Measurements from ENCODE around the gene WNK2.

Gene WNK2

GRCh38 chr9:93189369-93190132 is 5.6 kb downstream of the WNK2 start:
- Histone ChIP-seq H3K9ac (ENCODE audit: low read depth, low read length) (no peak overlapping the region), H3K9me3 (replicated peaks; ENCODE audit: low read length) (no peaks in the 10 kb centered on the region), H3K36me3 (ENCODE audit: insufficient read depth, low read length) (no peaks in the 10 kb centered on the region), H3K4me1 (ENCODE audit: control insufficient read depth, insufficient read depth, low read length) (no peaks in the 10 kb centered on the region), H3K4me3 (ENCODE audit: low read length) (no peak overlapping the region), H3K27me3 (ENCODE audit: control insufficient read depth, insufficient read depth, low read length) (peaks cover 71% of the 10 kb centered on the region), H3K4me2 (ENCODE audit: low read length) (no peak overlapping the region)

DNA sequence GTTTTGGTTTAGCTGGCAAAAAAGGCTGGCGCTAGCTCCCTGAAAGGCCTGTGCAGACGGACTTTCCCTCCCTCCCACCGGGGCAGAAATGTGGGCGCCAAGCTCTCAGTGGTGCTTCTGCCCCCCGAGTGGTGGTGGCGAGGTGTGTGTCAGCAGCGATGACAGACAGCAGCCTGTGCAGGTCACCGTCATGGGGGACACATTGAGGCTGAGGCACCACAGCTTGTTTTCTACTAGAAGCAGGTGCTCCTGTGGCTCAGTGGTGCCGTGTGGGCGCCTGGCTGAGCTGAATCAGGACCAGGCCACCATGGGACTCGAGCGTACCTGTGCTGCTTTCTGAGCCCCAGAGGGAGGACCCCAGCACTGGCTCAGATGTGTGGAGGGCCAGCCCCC is 6.2 kb downstream of the WNK2 start:
- no peak overlapping the region for H3K9ac ChIP-seq (ENCODE audit: low read depth, low read length)
- no peaks in the 10 kb centered on the region for H3K9me3 ChIP-seq (replicated peaks; ENCODE audit: low read length)
- H3K4me2 ChIP-seq (ENCODE audit: low read length): no peak overlapping the region
- no peaks in the 10 kb centered on the region for H3K4me1 ChIP-seq (ENCODE audit: control insufficient read depth, insufficient read depth, low read length)
- H3K27me3 ChIP-seq (ENCODE audit: control insufficient read depth, insufficient read depth, low read length): peaks cover 67% of the 10 kb centered on the region
- H3K4me3 ChIP-seq (ENCODE audit: low read length): no peak overlapping the region
- no peaks in the 10 kb centered on the region for H3K36me3 ChIP-seq (ENCODE audit: insufficient read depth, low read length)

GRCh38 chr9:93190656-93191353 is 6.9 kb downstream of the WNK2 start:
- no peak overlapping the region for H3K9ac ChIP-seq (ENCODE audit: low read depth, low read length)
- no peaks in the 10 kb centered on the region for H3K36me3 ChIP-seq (ENCODE audit: insufficient read depth, low read length)
- no peaks in the 10 kb centered on the region for H3K9me3 ChIP-seq (replicated peaks; ENCODE audit: low read length)
- no peak overlapping the region for H3K4me3 ChIP-seq (ENCODE audit: low read length)
- H3K4me2 ChIP-seq (ENCODE audit: low read length): no peak overlapping the region
- H3K27me3 ChIP-seq (ENCODE audit: control insufficient read depth, insufficient read depth, low read length): peaks cover 62% of the 10 kb centered on the region
- H3K4me1 ChIP-seq (ENCODE audit: control insufficient read depth, insufficient read depth, low read length): no peaks in the 10 kb centered on the region

GRCh38 chr9:93191354-93191660 is 7.4 kb downstream of the WNK2 start:
- H3K9me3 ChIP-seq (replicated peaks; ENCODE audit: low read length): no peaks in the 10 kb centered on the region
- H3K9ac ChIP-seq (ENCODE audit: low read depth, low read length): no peak overlapping the region
- H3K27me3 ChIP-seq (ENCODE audit: control insufficient read depth, insufficient read depth, low read length): peaks cover 60% of the 10 kb centered on the region
- H3K36me3 ChIP-seq (ENCODE audit: insufficient read depth, low read length): no peaks in the 10 kb centered on the region
- H3K4me2 ChIP-seq (ENCODE audit: low read length): no peak overlapping the region
- no peak overlapping the region for H3K4me3 ChIP-seq (ENCODE audit: low read length)
- no peaks in the 10 kb centered on the region for H3K4me1 ChIP-seq (ENCODE audit: control insufficient read depth, insufficient read depth, low read length)

GRCh38 chr9:93192721-93193387 is 8.9 kb downstream of the WNK2 start:
- H3K4me1 ChIP-seq (ENCODE audit: control insufficient read depth, insufficient read depth, low read length): no peaks in the 10 kb centered on the region

DNA sequence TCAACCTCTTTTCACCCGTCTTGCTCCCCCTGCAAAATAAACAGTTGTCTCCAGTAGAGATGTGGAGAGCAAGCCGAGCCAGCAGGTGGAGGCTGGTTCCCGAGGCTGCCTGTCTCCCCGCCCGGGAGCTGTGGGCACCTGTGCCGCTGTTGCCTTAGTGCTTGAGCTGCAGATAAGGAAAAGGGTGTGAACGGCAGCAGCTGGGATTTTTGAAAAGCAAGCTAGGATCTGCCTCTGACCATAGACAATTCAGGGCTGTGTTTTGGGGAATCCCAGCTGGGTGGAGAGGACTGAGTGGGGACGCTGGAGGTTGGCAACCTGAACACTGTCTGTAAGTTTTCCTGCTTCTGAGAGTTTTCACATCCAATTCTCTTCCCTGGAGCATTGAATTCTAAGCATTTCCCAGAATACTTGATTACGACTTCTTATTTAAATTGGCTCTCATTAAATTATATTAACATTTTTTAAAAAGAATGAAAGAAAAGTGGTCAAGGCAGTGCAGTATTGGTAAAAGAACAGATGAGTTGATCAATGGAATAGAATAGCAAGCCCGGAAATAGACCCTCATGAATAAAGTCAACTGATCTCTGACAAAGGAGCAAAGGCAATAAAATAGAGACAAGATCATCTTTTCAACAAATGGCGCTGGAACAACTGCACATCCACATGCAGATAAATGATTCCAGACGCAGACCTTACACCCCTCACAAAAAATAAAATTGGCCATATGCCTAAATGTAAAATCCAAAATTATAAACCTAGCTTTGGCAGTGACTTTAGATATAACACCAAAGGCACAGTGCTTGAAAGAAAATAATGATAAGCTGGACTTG is 9.7 kb downstream of the WNK2 start:
- Histone ChIP-seq H3K36me3 (ENCODE audit: insufficient read depth, low read length) (no peaks in the 10 kb centered on the region), H3K4me1 (ENCODE audit: control insufficient read depth, insufficient read depth, low read length) (no peaks in the 10 kb centered on the region), H3K9ac (ENCODE audit: low read depth, low read length) (no peak overlapping the region), H3K4me3 (ENCODE audit: low read length) (no peak overlapping the region), H3K4me2 (ENCODE audit: low read length) (no peak overlapping the region), H3K27me3 (ENCODE audit: control insufficient read depth, insufficient read depth, low read length) (peaks cover 43% of the 10 kb centered on the region), H3K9me3 (replicated peaks; ENCODE audit: low read length) (no peaks in the 10 kb centered on the region)

More at GRCh38 chr9:93192721-93193387, 8.9 kb downstream of the WNK2 start:
- Histone ChIP-seq H3K9ac (ENCODE audit: low read depth, low read length) (no peak overlapping the region), H3K9me3 (replicated peaks; ENCODE audit: low read length) (no peaks in the 10 kb centered on the region), H3K4me3 (ENCODE audit: low read length) (no peak overlapping the region), H3K4me2 (ENCODE audit: low read length) (no peak overlapping the region), H3K27me3 (ENCODE audit: control insufficient read depth, insufficient read depth, low read length) (peaks cover 46% of the 10 kb centered on the region), H3K36me3 (ENCODE audit: insufficient read depth, low read length) (no peaks in the 10 kb centered on the region)

DNA sequence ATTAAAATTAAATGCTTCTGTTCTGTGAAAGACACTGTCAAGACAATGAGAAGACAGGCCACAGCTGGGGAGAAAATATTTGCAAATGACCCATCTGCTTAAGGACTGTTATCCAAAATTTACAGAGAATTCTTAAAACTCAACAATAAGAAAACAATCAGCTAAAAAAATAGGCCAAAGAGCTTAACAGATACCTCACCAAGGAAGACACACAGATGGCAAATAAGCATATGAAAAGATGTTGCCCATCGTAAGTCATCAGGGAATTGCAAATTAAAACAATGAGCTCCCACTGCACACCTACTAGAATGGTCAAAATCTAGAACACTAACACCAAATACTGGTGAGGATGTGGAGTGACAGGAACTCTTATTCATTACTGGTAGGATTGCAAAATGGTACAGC is 10.3 kb downstream of the WNK2 start:
- Histone ChIP-seq H3K4me1 (ENCODE audit: control insufficient read depth, insufficient read depth, low read length) (no peaks in the 10 kb centered on the region), H3K27me3 (ENCODE audit: control insufficient read depth, insufficient read depth, low read length) (peaks cover 38% of the 10 kb centered on the region), H3K36me3 (ENCODE audit: insufficient read depth, low read length) (no peaks in the 10 kb centered on the region), H3K9ac (ENCODE audit: low read depth, low read length) (no peak overlapping the region), H3K4me2 (ENCODE audit: low read length) (no peak overlapping the region), H3K9me3 (replicated peaks; ENCODE audit: low read length) (no peaks in the 10 kb centered on the region), H3K4me3 (ENCODE audit: low read length) (no peak overlapping the region)

DNA sequence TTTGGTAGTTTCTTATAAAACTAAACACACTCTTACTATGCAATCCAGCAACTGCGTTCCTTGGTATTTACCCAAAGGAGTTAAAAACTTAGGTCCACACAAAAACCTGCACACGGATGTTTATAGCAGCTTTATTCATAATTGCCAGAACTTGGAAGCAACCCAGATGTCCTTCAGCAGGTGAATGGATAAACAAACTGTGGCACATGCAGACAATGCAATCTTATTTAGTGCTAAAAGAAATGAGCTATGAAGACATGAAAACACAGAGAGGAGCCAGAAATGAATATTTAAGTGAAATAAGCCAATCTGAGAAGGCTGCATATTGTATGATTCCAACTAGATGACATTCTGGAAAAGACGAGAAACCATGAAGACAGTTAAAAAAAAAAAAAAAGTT is 10.7 kb downstream of the WNK2 start:
- Histone ChIP-seq H3K36me3 (ENCODE audit: insufficient read depth, low read length) (no peaks in the 10 kb centered on the region), H3K9me3 (replicated peaks; ENCODE audit: low read length) (no peaks in the 10 kb centered on the region), H3K9ac (ENCODE audit: low read depth, low read length) (no peak overlapping the region), H3K4me3 (ENCODE audit: low read length) (no peak overlapping the region), H3K4me2 (ENCODE audit: low read length) (no peak overlapping the region), H3K27me3 (ENCODE audit: control insufficient read depth, insufficient read depth, low read length) (peaks cover 35% of the 10 kb centered on the region), H3K4me1 (ENCODE audit: control insufficient read depth, insufficient read depth, low read length) (no peaks in the 10 kb centered on the region)

DNA sequence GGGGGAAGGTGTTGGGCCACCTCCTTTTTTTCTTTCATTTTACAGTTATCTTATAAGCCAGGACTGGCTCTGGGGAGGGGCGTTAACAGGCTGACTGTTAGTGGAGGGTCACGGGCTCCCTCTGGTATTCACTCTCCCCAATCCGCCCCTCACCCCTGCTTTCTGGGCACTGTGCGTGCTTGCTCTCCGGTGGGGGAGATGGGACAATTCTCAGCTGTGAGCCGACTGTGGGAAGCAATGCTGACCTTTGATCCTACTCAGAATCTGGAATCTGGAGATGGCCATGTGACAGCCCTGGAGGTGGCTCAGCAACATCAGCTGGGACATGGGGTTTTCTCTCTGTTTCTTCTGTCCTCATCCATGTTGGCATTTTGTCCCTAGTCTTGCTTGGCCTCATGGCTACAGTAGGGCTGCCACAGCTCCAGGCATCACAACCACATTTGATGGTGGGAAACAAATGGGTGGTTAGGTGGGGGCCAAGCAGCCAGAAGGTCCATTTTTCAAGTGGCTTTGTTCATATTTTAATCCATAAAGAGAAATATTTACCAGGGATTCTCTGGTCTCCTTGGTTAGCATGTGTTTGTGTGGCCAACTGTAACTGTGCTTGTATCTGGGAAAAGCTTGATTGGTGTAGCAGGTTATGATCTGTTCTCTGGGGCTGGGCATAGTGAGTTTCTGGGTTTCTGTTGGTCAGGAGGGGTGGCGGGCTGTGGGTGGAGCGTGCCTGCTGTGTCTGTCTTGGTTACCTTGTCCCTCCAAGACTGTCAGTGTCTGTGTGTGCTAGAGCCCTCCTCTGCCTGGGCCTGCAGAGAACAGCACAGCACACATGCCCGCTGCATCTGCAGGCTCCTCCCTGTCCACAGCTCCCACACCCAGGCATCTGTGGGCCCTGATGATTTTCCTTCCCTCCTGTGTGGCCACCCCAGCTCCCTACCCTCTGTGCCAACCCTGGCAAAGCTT is 12.4 kb downstream of the WNK2 start:
- no peak overlapping the region for H3K9ac ChIP-seq (ENCODE audit: low read depth, low read length)
- peaks cover 24% of the 10 kb centered on the region for H3K27me3 ChIP-seq (ENCODE audit: control insufficient read depth, insufficient read depth, low read length)
- H3K4me2 ChIP-seq (ENCODE audit: low read length): no peak overlapping the region
- no peak overlapping the region for H3K4me3 ChIP-seq (ENCODE audit: low read length)
- no peaks in the 10 kb centered on the region for H3K9me3 ChIP-seq (replicated peaks; ENCODE audit: low read length)
- no peaks in the 10 kb centered on the region for H3K36me3 ChIP-seq (ENCODE audit: insufficient read depth, low read length)
- no peaks in the 10 kb centered on the region for H3K4me1 ChIP-seq (ENCODE audit: control insufficient read depth, insufficient read depth, low read length)

DNA sequence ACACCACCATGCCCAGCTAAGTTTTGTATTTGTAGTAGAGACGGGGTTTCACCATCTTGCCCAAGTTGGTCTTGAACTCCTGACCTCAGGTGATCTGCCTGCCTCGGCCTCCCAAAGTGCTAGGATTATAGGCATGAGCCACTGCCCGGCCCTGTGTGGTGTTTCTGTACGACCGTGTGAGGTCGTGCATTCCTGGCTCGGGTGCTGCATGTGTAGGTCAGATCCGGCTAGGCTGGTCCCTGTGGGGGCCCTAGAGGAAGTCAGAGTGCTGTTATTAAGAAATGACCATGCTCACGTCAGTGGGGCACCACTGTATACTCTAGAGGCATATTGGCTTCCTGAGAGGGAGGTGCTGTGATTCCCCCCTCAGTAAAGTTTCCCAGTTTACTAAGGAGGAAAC is 13.7 kb downstream of the WNK2 start:
- peaks cover 27% of the 10 kb centered on the region for H3K27me3 ChIP-seq (ENCODE audit: control insufficient read depth, insufficient read depth, low read length)
- no peak overlapping the region for H3K9ac ChIP-seq (ENCODE audit: low read depth, low read length)
- H3K36me3 ChIP-seq (ENCODE audit: insufficient read depth, low read length): no peaks in the 10 kb centered on the region
- H3K4me3 ChIP-seq (ENCODE audit: low read length): no peak overlapping the region
- no peaks in the 10 kb centered on the region for H3K9me3 ChIP-seq (replicated peaks; ENCODE audit: low read length)
- no peak overlapping the region for H3K4me2 ChIP-seq (ENCODE audit: low read length)
- no peaks in the 10 kb centered on the region for H3K4me1 ChIP-seq (ENCODE audit: control insufficient read depth, insufficient read depth, low read length)

Data from skeletal muscle satellite cell (primary cell).